Mucosa of stomach (tissue), 1 donor: ENCODE data around the gene TCP1.
"Not testable (repeated sequence)": the region's sequence is repeated elsewhere in the genome, so short reads cannot be mapped to it uniquely, and the experiment has no call there.

Experiments
- H3K27me3 ChIP-seq: one replicate; pipeline ENCODE4 v1.7.0; 2013; ENCODE audit warnings: mild to moderate bottlenecking, low read length; ENCODE audit not compliant: control insufficient read depth, insufficient read depth
- H3K36me3 ChIP-seq: one replicate; pipeline ENCODE4 v1.7.0; 2013; ENCODE audit warnings: low read length; ENCODE audit not compliant: control insufficient read depth, insufficient read depth
- H3K4me1 ChIP-seq: one replicate; pipeline ENCODE4 v1.7.0; 2013; ENCODE audit warnings: mild to moderate bottlenecking, low read length; ENCODE audit not compliant: control insufficient read depth, insufficient read depth
- H3K4me3 ChIP-seq: one replicate; pipeline ENCODE4 v1.7.0; 2013; ENCODE audit warnings: low read length
- H3K9ac ChIP-seq: one replicate; pipeline ENCODE4 v1.7.0; 2013; ENCODE audit warnings: mild to moderate bottlenecking, low read length, moderate library complexity
- H3K9me3 ChIP-seq: one replicate; pipeline ENCODE4 v1.7.0; 2013; ENCODE audit warnings: mild to moderate bottlenecking, low read length, moderate library complexity; ENCODE audit not compliant: control insufficient read depth
- donor health status: Pancreatic carcinoma.

The TCP1 gene

DNA sequence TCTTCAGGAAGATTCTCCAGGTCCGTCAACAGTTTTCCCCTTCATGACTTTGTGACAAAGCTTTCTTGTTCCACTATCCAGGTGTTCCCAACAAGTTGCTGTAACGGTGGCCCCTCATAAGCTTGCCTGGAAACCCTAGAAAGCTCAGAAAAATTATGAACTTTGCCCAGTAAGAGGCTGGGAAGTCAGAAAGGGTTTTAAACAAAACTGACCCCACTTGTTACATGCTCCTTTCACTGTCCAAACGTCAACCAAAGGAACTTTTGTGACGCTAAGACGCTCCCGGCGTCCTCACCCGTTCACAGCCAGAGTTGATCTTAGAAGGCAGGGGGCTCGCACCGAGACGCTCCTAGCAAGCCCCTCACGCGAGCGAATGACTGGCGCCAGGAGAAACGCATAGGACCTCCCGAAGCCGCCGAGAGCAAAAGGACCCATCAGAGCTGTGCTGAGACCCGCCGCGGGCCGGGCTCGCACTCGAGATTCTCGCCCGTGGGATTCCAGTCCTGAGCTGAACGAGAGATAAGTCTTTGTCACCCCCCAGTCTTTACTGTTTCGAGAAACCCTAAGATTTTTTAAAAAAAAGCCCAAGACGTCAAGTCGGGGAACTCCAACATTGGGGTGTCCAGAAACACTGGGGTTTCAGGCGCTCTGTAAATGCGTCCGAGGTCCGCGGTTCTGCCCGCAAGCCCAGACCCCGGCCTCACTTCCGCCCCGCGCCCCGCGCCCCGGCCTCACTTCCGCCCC lies 28.1 kb downstream of the TCP1 start:
- Histone ChIP-seq H3K9ac (peak overlapping the region; percentile 99), H3K4me3 (peak overlapping the region; percentile 78), H3K27me3 (no peaks in the 10 kb centered on the region), H3K9me3 (no peaks in the 10 kb centered on the region), H3K36me3 (no peaks in the 10 kb centered on the region), H3K4me1 (peaks cover 17% of the 10 kb centered on the region)

DNA sequence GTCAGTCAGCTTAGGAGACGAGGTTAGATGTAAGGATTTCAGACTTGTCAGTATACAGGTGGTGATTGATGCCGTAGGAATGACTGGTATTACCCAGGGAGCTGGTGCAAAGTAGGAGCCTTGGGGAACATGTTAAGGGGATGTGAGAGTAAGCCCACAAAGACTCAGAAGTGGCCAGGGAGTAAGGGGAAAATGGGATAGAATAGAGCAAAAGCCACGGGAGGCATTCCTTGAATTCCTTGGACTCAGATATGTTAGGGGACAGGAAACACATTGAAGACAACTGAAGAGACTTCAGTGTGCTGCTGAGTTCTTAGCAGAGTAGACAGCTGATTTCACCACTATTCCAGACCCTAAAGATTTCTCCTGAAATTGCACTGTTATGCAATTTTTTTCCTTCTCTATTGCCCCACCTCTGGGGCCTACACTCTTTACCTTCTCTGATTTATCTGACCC lies 28.8 kb downstream of the TCP1 start:
- no peaks in the 10 kb centered on the region for H3K36me3 ChIP-seq
- no peak overlapping the region for H3K9ac ChIP-seq
- H3K27me3 ChIP-seq, result no peaks in the 10 kb centered on the region
- peaks cover 17% of the 10 kb centered on the region for H3K4me1 ChIP-seq
- H3K4me3 ChIP-seq, result peak overlapping the region; percentile 78
- no peaks in the 10 kb centered on the region for H3K9me3 ChIP-seq

DNA sequence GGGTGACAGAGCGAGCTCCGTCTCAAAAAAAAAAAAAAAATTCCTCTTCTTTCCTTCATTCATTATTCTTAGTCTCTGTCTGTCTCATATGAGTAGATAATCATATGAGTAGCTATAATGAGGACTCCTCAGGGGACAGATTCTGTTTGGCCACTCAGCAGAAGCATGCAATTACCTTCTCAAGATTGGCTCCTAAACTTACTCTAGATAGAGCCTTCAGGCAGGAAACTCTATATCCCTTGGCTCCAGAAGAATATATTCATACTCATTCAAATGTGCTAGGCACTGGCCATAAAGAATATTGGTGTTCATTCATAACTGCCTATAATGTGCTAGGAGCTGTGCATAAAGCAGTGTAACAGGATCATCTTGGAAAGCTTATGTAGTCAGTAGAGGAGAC lies 29.8 kb downstream of the TCP1 start:
- H3K27me3 ChIP-seq, result no peaks in the 10 kb centered on the region
- H3K9ac ChIP-seq, result no peak overlapping the region
- H3K4me3 ChIP-seq, result no peak overlapping the region
- H3K9me3 ChIP-seq, result no peaks in the 10 kb centered on the region
- no peaks in the 10 kb centered on the region for H3K36me3 ChIP-seq
- H3K4me1 ChIP-seq, result peaks cover 17% of the 10 kb centered on the region

DNA sequence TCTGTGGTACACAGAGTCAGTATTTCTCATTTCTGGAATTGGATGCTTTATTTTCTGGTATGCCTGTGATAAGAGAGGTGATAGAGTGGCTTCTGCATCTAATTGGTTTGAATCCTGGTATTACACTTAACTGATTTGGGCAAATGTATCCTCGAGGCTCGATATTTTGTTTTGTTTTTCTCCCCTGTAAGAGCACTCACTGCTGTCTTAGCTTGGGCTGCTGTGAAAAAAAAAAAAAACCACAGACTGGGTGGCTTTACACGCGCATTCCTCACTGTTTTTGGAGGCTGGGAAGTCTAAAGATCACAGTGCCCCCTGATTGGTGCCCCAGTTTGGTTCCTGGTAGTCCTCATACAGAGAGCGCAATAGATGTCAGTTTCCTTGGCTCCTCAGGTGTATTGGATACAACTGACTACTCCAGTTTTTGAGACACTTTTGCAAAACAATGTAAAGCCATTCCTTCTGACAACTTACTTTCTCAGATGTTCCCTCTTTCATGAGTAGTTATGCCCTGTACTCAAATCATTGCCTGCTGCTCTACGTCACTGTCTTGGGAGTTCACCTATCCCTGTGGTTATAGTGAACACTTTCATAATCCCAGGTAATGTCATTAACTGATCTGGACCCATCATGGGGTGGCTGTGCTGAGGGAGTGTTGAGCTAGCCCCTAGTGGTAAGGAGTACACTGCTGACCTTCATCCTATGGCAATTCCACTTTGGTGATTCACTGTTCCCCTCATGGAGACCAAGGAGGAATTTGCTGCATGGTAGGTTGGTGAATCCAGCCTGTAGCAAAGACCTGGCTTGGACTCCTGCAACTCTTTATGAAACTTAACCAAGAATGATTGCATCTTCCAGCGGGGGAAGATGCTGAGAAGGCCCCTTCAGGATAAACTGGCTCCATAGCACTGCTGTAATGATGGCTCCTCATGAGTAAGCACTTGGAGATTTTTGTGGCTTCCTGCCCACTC lies 31.1 kb downstream of the TCP1 start:
- Histone ChIP-seq H3K9me3 (no peaks in the 10 kb centered on the region), H3K36me3 (no peaks in the 10 kb centered on the region), H3K4me3 (no peak overlapping the region), H3K9ac (no peak overlapping the region), H3K4me1 (peaks cover 16% of the 10 kb centered on the region), H3K27me3 (no peaks in the 10 kb centered on the region)

DNA sequence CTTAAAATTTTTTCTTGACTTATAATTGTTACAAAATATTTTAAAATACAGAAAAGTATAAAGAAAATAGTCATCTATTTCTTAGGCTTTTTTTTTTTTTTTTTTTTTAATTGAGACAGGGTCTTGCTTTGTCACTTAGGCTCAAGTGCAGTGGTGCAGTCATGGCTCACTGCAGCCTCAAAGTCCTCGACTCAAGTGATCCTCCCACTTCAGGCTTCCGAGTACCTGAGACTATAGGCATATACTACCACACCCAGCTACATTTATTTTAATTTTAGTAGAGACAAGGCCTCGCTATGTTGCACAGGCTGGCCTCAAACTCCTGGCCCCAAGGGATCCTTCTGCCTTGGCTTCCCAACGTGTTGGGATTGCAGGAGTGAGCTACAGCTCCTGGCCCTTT lies 32.9 kb downstream of the TCP1 start:
- Histone ChIP-seq H3K4me3 (no peak overlapping the region), H3K9me3 (no peaks in the 10 kb centered on the region), H3K27me3 (no peaks in the 10 kb centered on the region), H3K9ac (no peak overlapping the region), H3K36me3 (no peaks in the 10 kb centered on the region), H3K4me1 (peaks cover 10% of the 10 kb centered on the region)

DNA sequence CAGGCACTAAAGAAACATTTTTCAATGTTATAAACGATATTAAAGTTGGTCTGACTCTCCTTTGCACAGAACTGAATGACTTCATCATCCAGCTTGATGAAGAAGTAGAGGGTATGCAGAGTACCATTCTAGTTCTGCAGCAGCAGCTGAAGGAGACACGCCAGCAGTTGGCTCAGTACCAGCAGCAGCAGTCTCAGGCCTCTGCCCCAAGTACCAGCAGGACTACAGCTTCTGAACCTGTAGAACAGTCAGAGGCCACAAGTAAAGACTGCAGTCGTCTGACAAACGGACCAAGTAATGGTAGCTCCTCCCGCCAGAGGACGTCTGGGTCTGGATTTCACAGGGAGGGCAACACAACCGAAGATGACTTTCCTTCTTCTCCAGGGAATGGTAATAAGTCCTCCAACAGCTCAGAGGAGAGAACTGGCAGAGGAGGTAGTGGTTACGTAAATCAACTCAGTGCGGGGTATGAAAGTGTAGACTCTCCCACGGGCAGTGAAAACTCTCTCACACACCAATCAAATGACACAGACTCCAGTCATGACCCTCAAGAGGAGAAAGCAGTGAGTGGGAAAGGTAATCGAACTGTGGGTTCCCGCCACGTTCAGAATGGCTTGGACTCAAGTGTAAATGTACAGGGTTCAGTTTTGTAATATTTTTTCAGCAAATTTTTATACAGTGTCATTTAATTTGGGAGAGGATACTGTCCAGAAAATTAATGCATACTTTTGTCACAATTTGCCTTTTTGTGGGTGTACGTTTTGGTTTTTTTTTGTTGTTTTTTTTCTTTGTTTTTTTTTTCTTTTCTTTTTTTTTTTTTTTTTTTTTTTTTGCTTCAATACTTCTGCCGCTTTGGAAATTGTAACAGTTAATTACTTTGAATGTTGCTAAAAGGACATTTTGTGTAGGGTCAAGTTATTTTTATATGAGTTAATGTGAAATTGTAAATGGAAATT lies 34.2 kb downstream of the TCP1 start:
- no peaks in the 10 kb centered on the region for H3K27me3 ChIP-seq
- H3K4me1 ChIP-seq, result no peaks in the 10 kb centered on the region
- no peaks in the 10 kb centered on the region for H3K36me3 ChIP-seq
- H3K9me3 ChIP-seq, result no peaks in the 10 kb centered on the region
- no peak overlapping the region for H3K4me3 ChIP-seq
- no peak overlapping the region for H3K9ac ChIP-seq

DNA sequence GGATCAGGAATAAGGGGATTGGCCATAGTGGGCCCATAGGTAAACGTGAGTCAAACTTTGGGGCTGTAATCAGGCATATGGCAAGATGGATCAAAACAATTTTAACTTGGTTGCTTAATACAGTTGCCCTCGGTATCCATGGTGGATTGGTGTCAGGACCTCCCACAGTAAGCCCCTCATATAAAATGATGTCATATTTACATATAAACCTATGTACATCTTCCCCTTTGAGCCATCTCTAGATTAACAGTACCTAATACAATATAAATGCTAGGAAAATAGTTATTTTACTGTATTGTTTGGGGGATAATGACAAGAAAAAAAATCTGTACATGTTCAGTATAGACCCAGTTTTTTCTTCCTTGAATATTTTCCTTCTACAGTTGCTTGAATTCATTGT lies 35.0 kb downstream of the TCP1 start:
- Histone ChIP-seq H3K4me1 (no peaks in the 10 kb centered on the region), H3K4me3 (no peak overlapping the region), H3K36me3 (no peaks in the 10 kb centered on the region), H3K27me3 (no peaks in the 10 kb centered on the region), H3K9me3 (no peaks in the 10 kb centered on the region), H3K9ac (no peak overlapping the region)

DNA sequence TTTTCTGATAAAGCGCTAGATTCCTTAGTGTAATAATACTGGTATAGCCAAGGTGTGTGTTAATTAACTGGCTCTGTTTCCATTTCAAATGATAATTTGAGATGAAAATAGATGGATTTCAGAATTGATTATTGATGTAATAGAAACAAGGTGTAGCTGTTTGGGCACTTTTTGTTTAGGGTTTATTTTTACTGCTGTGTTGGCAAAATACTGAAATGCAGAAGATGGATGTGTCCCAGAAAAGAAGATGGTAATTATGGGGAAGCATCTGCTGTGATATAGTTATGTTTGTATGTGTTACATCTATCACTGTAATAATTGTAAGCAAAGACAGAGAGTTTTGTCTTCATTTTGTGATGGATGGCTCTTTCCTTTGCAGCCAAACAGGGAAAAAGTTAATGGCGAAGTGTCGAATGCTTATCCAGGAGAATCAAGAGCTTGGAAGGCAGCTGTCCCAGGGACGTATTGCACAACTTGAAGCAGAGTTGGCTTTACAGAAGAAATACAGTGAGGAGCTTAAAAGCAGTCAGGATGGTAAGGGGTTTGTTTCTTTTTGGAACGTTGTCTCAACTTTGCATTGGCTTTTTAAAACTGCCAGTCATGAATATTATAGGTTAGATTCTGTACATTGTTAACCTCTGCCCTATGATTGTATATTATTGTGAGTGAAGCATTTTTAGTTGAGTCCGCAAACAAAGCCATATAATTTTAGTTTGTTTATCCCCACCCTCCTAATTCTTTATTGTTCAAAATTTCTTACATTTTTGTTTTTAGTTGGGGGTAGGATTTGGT lies 36.1 kb downstream of the TCP1 start:
- no peaks in the 10 kb centered on the region for H3K27me3 ChIP-seq
- no peak overlapping the region for H3K4me3 ChIP-seq
- H3K4me1 ChIP-seq, result no peaks in the 10 kb centered on the region
- no peak overlapping the region for H3K9ac ChIP-seq
- H3K36me3 ChIP-seq, result no peaks in the 10 kb centered on the region
- H3K9me3 ChIP-seq, result no peaks in the 10 kb centered on the region

DNA sequence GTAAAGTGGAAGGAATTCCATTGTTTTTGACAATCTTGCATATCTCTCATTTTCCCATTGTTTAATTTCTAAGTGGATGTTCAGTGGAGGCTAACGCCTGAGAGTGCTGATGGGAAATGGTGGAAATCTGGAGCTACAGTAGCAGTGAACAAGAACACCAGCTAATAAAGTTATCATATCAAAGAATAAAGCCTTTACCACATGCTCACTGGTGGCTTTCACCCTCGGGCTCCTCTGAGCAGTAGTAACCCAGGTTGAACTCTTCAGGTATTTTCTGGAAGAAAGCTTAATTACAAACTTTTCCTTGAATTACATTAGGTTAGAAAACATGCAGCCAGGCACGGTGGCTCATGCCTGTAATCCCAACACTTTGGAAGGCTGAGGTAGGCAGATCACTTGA lies 38.0 kb downstream of the TCP1 start:
- Histone ChIP-seq H3K4me3 (no peak overlapping the region), H3K36me3 (no peaks in the 10 kb centered on the region), H3K9me3 (no peaks in the 10 kb centered on the region), H3K9ac (no peak overlapping the region), H3K4me1 (no peaks in the 10 kb centered on the region), H3K27me3 (no peaks in the 10 kb centered on the region)

DNA sequence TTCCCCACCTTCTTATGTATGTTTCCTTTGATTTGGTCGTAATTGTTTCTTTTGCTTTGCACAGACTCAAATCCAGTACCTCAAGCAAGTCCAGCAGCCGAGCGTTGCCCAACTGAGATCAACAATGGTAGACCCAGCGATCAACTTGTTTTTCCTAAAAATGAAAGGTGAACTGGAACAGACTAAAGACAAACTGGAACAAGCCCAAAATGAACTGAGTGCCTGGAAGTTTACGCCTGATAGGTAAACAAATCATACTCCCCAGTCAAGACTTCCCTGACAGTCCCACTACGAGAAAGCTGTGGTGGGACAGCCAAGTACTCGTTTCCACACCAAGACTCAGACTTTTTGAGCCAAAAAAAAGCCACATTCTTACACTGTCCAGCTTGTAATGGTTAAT lies 41.3 kb downstream of the TCP1 start:
- not testable (repeated sequence) for H3K9ac ChIP-seq, H3K9me3 ChIP-seq, H3K36me3 ChIP-seq, H3K4me1 ChIP-seq, H3K27me3 ChIP-seq, H3K4me3 ChIP-seq

DNA sequence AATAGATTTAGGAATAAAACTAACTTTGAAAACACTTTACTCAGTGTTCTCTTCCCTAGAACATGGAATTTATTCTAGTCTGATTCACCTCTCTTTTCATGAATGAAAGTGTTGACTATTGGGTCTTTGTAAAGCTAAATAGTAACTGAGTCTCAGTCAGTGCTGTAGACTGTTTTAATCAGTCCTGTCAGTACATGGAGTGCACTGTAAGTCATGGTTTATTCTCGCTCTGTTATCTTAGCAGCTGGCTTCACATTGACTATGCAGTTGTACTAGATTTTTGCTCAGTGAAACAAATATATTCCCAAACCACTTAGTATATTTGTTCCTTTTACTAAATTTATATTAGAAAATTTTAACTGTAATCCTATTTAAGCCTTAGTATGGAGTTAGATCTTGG lies 42.6 kb downstream of the TCP1 start:
- H3K4me3 ChIP-seq, result no peak overlapping the region
- H3K4me1 ChIP-seq, result no peaks in the 10 kb centered on the region
- H3K27me3 ChIP-seq, result no peaks in the 10 kb centered on the region
- H3K9me3 ChIP-seq, result no peaks in the 10 kb centered on the region
- H3K36me3 ChIP-seq, result no peaks in the 10 kb centered on the region
- no peak overlapping the region for H3K9ac ChIP-seq
